HG03064 (cell line): ENCODE results near the gene RGPD5.
"Not testable (repeated sequence)": the region's sequence is repeated elsewhere in the genome, so short reads cannot be mapped to it uniquely, and the experiment has no call there.

ENCODE experiments used
- ATAC-seq: cut with Tn5 transposase; IDR thresholded peaks from one replicate; pipeline ENCODE4 v1.9.1; 2021; ENCODE audit warnings: low read depth; ENCODE audit not compliant: unreplicated experiment

The RGPD5 gene

DNA sequence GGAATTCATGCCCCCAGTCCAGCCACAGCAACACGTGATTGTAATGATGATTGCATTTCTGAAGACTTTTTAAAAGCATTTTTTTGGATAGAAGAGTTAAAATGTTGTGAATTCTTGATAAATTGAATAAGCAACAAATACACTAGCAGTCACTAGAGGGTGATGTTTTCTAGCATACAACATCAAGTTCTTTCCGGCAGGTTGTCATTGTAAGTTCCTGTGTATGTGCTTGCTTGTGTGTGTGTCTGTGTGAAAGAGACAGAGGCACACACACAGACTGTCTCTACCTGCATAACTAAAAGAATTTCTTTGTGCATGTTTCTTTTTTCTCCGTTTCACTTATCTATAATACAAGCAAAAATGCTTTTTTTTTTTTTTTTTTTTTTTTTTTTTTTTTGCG, 95.8 kb downstream of the RGPD5 start:
- not testable (repeated sequence) for ATAC-seq

DNA sequence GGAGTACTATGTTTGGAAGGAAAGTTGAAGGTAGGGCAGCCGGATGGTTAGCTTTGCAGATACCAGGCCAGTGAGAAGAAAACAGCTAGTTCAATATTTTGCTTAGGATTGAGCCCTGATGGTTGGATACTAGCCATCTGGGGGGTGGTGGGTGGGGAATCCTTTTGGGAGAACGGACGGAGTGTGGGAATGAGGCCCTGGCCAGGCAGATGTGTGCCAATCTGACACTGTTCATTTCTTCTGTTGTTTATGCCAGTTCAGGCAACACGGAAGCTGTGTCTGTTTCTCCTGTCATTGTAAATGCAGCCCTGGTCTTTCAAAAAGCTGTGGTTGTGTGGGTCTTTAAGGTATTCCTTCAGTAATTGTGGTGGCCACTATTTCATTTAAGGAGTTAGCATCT, 96.9 kb downstream of the RGPD5 start:
- ATAC-seq, result not testable (repeated sequence)

DNA sequence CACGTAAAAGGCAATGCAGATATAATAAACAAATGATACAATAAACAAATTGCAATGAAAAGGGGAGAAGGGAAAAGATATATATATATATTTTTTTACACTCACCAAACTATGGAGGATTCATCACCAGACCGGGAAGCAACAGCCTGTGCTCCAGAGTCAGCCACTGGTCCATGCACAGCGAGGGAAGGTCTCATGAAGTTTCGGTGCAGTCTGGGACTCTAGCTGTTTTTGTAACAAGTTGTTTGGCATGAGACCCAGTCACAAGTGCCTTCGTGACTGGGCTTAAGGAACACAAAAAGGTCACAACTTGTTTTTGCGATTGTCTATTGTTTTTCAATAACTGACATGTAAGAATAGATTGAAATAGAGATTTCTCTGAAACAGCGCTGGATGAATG, 99.6 kb downstream of the RGPD5 start:
- not testable (repeated sequence) for ATAC-seq

- ATAC-seq, result not testable (repeated sequence)
Measured at GRCh38 chr2:109894141-109894540, 100.0 kb downstream of the RGPD5 start.

DNA sequence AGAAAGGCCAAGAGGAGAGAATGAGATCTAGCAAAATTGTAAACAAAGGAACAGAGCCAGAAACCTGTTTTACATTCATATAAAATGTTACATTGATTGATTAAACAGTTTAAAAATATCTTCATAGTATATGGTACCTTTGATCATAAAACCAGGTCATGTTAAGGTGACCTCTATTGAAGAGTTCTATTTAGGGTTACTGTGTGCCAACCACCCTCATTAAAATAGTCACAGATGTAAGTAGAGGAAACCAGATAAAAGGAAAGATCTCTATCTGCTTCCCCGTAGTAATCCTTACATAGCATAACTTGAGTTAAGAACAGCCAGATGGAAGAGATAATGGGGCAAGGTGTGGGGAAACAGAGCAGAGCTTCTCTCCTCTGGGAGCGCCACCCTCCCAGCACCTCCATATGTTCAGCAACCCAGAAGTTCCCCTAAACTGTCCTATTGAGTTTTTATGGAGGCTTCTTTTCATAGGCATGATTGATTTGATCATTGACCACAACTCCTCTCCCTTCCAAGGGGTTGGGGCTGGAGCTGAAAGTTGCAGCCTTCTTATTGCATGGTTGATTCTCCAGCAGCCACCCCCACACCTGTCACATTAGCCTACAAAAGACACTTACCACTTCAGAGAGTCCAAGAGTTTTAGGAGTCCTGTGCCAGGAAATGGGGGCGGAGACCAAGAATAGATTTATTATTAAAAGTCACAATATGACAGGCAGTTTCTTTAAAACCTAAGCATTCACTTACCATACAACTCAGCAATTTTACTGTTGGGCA, 101.2 kb downstream of the RGPD5 start:
- not testable (repeated sequence) for ATAC-seq

GRCh38 chr2:109896212-109896611, 102.1 kb downstream of the RGPD5 start:
- ATAC-seq, result peak; percentile 91

DNA sequence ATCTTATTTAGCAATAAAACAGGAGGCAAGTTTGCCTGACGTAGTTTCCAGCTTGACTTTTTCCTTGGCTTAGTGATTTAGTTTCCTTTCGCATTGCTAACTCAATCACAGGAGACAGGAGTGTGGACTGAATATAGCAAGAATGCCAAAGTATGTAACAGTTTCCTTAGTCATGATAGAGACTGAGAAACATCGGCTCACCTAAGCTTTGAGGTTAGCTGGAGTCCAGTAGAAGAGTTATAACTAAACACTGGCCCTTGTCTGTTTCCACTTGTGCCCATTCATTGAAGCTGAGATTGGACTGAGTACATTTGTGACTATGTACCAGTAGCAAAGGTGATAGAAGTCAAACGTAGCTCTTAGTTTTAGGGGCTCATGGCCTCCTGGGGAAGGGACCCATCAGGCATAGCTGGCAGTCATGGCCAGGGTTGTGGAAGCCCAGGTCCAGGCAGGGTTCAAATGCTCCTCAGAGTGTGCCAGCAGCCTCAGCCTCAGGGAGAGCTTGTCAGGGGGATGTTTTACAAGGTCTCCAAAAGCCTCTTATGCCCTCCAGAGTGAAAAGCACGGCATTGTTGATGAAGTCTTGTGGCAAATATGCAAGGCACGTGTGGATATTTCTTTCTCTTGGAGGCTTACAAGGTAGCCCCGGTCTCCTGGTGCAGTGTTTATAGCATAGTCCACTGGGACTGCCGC, 103.8 kb downstream of the RGPD5 start:
- not testable (repeated sequence) for ATAC-seq

DNA sequence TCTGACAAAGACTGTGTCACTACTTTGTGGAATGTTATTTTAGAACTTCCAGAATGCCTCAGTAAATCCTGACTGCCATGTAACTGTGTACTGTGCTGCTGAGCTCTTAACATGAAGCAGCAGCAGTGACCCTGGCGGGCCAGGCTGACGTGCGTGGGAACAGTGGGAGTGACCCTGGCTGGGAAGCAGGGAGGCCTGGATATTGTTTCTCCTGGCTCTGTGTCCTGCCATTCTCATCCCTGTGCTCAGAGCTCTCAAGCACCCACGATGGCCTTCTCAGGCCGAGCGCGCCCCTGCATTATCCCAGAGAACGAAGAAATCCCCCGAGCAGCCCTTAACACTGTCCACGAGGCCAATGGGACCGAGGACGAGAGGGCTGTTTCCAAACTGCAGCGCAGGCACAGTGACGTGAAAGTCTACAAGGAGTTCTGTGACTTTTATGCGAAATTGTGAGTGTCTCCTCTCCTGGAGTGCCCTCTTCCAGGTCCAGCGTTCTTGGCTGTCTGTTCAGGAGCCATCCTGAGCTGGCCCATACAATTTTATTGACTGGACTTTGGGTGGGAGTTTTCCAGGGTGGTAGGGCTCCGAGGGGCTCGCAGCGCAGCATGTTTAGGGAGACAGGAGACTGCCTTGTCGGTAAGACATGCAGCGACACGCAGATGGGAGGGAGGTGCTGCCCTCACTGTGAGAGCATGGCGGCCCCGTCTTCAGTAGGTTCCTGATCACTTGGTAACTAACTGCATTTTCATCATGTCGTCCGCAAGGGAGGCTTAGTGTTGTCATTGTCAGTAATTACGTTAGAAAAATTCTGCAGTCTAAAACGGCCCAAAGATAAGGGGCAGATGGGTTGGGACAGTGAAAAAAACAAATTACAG, 104.6 kb downstream of the RGPD5 start, which contains the start of gene LIMS3:
TSS of gene LIMS3 (plus strand) at position 227 of the 875 bp plus-strand sequence. CDS start at position 268, 41 bp downstream.
- not testable (repeated sequence) for ATAC-seq

GRCh38 chr2:109905796-109906195, 111.7 kb downstream of the RGPD5 start:
- peak; percentile 80 for ATAC-seq
